GM21786 (cell line): ENCODE data around the gene SAP30BP.

Experiments used
- ATAC-seq: cut with Tn5 transposase; IDR thresholded peaks from one replicate; pipeline ENCODE4 v1.9.1; 2021; ENCODE audit not compliant: unreplicated experiment

The SAP30BP gene

DNA sequence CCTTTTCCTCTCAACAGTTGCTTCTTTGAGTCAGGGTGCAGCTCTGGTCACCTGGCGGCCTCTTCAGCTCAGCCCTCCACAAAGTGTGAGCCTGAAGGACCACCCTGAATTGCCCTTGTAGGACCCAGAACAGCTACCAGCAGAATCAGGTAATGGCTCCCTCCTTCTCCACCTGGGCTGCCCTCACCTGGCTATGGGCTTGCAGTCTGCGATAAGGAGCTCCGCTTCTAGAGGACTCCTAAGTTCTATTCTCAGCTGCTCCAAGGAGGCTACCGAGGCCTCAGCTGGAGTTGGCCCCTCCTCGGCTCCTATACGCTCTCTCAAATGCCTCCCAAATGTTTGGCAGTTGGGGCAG lies 20.5 kb upstream of the SAP30BP start:
- no peak for ATAC-seq

DNA sequence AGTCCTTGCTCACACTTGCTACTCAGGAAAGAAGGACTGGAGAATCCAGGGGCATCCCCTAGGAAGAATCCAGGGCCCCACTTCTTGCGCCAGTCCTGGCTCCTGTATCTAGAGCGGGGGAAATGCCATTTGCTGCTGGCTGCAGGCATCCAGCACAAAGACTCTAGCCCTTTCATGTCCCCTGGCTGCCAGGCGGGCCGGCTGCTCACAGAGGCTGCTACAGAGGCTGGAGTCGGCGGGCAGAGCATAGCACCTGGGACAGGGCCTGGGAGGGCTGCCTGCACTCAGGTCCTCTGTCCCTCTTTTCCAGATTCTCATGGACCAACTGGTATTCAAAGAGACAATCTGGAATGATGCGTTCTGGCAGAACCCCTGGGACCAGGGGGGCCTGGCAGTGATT lies 20.1 kb upstream of the SAP30BP start:
- ATAC-seq = no peak

DNA sequence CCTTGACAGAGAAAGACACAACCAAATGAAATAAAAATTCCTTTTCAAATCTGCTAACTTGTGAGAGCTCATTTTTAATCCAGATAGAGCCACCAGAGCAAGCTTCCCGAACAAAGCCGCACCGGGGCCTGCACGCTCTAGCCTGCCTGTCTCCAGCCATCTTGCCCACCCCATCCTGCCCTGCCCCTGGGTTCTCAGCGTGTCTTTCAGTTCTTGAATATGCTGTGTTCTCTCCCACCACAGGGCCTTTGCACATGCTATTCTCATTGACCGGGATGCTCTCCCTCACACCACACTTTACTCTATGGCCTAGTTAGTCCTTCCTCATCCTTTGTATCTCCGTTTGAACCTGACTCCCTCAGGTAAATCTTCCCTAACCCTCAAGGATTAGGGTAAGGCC lies 19.2 kb upstream of the SAP30BP start:
- no peak for ATAC-seq

DNA sequence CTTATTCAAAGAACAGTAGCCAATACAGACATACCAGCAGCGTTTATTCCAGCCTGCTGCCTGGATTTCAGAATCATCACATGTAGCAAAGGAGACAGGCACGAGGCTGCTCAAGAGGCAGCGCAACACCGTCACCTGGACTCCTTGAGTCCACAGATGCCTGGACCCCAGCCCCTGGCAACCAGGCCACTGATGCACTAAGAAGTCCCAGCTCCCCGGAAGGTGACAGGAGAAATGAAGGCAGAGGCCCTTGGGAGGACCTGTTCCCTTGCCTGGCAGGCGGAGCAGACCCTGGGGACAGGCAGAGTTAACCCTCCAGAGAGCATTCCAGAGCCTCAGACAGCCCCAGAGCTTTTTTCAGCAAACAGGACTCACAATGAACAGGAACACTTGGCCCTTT lies 17.5 kb upstream of the SAP30BP start:
- no peak for ATAC-seq

DNA sequence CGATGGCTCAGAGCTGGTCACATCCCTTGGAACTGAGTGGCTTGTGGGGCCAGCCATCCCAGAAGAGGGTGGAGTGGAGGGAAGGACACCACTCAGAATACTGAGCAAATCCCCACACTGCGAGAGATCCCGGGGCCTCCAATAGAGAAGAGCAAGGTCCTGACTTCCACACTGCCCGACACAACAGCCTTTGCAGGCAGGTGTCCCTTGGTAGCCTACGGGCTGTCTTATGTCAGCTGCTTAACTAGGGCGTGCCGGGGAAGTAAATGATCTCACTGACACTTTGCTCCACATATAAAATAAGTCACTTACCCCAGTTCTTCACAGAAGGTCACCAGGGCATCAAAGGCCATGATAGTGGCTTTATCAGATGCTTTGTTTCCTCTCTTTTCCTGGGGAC lies 16.3 kb upstream of the SAP30BP start:
- no peak for ATAC-seq

DNA sequence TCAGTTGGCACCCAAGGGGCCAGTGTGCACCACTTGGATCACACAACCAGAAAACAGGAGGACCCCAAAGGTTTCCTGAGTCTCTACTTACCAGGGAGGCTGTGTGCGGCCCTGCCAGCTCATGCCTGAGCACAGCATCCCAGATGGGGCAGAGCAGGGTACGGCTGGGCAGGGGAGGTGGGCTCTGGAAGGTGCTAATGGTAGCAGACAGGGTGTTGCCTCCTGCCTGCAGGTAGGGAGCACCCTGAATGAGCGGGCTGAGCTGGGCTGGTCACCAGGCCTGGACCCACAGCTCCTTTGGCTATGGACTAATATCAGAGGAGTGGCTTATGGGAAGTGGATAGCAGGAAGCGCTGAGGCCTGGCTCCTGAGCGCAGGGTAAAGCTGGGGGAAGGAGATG lies 14.8 kb upstream of the SAP30BP start:
- ATAC-seq = no peak

DNA sequence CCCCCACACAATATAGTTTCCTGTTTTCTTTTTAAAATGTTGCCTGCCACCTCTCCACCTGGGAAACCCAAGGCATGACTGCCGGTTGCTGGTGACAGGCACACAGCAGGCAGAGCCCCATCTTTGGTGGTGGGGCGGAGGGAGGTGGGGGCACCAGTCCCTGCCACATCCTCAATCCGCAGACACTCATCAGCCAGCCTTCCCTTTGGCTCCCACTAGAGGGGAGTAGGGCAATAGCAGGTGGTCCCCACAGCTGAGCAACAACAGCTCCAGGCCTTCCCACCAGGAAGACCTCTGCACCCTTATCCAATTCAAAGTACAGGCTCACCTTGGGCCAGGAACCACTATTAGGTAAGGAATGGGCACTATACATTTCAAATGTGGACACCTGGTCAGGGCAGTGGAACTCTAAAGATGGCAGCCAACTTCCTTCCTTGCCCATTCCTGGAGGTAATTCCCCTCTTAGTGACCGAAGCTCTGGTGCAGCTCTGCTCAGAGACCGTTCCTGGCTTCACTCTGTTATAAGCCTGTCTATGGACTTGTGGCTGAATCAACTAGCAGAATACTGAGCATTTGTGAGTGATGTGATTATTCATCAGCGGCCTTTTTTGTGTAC lies 14.1 kb upstream of the SAP30BP start:
- ATAC-seq = no peak

DNA sequence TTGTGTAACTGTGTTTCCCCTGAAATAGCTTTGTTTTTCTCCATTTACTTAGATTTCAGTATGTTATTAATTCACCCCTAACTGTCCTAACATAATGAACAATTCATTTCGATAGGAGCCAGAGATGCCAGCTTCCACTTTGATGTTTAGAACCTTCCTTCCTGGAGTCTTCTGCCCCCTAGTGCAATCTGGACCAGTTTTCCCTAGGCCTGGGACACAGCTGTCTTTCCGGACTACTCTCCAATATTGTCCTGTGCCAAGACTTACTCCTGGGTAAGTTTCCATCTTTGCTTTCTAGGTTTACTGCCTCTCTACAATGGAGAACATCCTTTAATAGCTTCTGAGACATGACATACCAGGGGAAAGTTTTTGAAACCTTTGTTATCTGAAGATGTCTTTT lies 13.0 kb upstream of the SAP30BP start:
- no peak for ATAC-seq

DNA sequence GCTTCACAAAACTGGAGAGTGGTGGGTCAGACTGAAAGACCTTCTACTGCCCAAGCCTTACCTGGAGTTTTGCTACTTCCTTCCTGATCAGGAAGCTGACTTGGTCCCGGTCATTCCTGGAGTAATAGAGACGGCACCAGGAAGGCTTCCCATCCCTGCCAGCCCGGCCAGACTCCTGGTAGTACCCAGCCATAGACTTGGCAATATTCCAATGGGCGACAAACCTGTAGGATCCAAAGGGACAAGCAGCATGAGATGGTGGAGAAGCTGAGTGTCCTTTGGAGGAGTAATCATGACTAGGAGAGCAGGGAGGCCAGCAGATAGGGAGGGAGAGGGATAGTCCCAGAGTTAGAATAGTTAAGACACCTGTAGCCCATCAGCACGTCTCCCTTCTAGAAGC lies 8.9 kb upstream of the SAP30BP start:
- ATAC-seq = no peak

DNA sequence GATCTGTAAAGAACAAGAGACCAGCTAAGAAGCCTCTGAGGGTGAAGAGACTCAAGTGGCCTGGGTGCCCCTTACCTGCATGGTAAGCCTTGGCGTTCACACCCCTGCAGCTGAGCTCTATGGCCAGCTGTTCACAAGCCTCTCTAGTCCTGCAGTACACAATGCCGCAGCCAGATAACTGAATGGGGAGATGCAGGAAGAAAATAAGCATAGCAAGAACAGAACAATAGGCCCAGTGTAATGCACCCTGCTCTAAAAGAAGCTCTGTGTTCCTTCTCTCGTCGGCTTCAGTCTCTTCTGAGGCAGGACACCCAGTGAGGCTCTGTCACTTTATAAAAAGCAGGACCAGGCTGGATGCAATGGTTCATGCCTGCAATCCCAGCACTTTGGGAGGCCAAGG lies 5.6 kb upstream of the SAP30BP start:
- no peak for ATAC-seq

DNA sequence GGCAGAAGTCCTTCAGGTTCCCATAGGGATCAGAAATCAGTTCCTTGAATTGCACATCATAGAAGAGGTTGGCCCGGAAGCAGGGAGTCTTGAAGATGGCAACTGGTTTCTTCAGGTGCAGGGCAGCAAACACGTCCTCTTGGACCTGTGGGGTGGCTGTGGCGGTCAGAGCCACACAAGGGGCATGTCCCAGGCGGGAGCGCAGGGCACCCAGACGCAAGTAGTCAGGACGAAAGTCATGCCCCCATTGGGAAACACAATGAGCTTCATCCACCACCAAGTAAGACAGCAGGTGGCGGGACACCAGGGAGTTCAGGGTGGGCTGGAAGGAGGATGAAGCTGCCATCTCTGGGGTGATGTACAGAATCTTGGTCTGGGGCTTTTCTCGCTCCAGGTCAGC lies 4.6 kb upstream of the SAP30BP start:
- no peak for ATAC-seq

DNA sequence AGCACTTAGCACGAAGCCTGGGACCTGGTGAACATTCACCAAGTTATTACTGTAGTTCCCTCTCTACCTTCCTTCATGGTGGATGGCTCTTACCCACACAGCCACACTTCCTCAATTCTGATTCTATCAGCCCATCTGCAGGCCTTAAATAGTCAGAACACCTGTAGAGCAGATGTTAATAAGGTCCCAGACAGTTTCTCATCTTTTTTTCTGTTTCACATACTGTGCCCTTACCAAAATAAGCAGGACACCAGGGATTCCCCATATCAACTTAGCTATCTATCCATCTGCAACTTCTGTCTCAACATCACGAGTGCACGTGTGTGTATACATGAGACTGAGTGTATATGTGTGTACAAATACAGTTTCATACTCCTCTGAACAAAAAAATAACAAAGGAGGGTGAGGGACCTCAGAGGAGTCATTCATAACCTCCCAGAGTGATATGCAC lies 3.0 kb upstream of the SAP30BP start:
- peak; percentile 84 for ATAC-seq

DNA sequence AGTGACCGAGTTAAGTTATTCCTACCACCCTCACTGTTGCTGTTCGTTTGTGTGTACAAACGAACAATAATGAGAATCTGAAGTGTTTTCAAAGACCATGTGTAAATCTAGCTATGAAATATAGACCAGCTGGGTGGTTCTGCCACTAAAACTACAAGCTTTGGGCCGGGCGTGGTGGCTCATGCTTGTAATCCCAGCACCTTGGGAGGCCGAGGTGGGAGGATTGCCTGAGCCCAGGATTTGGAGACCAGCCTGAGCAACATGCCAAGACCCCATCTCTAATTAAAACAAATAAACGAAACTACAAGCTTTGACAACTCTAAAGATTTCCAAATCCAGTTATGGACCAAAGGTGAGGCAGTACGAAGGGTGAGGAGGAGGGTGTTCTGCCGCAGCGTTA lies 1.2 kb upstream of the SAP30BP start:
- ATAC-seq = no peak

DNA sequence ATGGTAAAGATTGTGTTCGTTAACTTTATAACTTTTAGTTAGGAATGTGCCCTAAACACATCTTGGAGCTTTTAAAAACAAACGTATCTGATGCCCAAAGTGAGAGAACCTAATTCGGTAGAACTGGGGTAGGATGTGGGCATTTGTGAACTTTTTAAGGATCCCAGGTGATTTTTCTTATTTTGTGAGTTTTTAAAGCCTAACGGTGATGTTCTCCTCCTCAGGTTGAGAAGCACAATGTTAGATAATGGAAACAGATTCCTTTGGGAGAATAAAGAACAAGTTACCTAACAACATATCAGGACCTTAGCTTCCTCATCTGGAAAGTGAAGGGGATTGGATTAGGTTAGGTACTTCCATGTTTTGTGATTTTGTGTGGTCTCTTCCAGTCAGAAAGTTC lies 687 bp downstream of the SAP30BP start:
- no peak for ATAC-seq

DNA sequence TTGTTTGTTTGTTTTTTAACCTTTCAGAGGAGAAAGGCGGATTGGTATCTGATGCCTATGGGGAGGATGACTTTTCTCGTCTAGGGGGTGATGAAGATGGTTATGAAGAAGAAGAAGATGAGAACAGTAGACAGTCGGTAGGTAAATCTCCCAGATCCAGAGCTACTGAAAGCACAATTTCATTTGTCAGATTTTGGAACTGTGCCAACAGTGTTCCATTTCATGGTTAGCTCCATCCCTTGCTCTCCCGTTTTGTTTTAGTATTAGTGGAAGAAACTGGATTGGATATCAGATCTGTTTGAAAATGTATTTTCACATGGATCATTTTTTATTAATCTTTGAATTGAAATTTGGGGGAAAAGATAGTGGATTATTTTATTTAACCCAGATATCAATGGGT lies 1.4 kb downstream of the SAP30BP start:
- ATAC-seq = no peak

DNA sequence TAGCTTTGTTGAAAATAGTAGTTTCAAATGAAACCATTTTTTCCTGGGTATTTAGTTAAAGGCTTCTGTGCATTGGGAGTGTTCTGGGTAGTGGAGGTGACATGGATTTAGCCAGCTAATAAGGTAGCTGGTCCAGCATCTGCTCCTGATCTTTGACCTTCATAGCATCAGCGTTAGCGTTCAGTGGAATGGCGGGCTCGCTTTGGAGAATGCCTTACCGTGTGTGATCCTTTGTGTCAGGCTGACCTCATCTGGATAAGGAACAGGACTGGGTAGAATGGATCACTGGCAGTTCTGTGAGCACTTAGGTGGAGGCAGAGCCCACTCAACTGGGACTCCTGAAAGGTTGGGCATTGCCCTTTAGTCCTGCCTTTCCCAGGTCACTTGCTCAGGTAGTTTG lies 3.7 kb downstream of the SAP30BP start:
- no peak for ATAC-seq

DNA sequence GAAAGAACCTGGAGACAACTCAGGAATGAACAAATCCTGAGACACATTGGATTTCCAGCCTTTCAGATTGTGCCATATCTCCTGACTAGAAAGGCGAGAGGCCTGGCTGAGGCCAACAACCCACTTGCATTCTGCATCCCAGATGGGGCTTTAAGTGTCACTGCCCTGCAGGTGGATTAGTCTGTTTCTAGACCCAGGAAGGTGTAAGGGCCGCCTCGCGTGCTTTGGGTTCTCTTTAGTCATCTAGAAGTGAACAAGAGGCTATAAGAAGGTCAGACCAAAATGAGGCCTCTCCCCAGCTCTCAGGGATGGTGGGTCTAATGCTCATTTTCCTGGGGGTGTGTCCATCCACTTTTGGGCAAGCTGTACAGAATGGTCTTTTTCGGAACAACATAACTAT lies 4.9 kb downstream of the SAP30BP start:
- no peak for ATAC-seq

DNA sequence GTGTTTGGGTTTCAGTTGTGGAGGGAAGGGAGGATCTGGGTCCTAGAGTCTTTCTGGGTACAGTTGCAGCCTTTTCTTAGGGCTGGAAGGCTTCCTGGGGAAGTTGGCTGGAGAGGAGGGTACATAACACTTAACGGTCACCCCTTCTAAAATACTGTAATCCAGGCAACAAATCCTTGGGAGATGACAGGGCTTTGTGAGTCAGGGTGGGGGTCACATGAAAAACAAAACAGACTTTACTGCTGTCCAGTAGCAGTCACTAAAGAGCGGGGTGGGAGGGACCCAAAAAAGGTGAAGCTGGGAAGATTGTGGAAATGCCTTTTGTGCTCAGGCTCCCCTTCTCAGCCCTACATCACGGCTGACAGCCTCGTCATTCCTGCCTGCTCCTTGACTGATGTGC lies 6.3 kb downstream of the SAP30BP start:
- ATAC-seq = no peak

DNA sequence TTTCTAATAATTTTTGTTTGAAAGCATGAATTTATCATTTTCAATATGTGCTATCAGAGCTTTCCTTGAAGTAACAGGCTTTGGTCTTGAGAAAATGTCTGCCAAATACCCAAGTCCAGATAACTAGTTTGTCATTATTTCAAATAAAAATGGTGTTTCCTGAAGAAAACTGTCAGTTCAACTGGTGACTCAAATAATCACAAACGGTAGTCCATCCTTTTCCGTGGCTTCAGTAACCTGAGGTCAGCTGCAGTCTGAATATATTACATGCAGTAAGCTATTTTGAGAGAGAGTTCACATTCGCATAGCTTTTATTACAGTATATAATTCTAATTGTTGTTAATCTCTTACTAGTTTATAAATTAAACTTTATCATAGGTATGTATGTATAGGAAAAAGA lies 9.3 kb downstream of the SAP30BP start:
- no peak for ATAC-seq

DNA sequence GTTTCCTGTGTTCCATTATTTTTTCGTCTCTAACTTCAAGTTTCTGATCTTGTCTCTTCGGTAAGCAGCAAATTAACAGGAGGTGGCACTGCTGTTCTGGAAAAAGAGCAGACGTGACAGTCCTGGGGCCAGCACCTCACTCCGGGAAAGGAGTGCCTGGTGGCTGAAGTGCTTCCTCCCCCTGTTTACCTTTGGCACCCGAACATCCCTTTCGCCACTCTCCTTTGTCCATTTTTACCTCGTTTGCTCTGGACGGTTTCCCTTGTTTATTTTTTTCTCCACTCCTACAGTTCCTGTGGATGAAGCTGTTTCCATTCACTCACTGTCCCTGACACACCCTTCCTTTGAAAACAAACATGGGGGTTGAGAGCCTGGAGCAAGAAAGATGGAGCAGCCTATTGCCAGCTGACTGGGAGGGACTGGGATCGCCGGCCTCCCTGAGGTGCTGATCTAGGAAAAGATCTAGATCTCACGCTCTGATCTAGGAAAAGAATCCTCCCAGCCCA lies 12.6 kb downstream of the SAP30BP start:
- no peak for ATAC-seq

DNA sequence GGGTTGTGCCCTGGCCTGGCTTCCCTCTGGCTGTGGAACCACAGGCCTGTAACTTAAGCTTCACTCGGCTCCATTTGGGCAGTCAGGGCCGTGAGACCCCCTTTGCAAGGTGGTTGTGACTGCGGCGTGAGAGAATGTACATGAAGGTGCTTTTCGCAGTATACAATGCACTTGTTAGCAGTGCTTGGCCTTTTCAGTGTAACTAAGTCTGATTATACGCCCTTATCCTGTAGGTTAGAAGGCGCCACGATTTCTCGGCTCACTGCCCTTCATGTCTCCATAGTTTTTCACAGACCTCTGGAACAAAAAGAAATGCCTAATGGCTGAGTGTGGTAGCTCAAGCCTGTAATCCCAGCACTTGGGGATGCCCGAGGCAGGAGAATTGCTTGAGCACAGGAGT lies 13.3 kb downstream of the SAP30BP start:
- ATAC-seq = no peak

DNA sequence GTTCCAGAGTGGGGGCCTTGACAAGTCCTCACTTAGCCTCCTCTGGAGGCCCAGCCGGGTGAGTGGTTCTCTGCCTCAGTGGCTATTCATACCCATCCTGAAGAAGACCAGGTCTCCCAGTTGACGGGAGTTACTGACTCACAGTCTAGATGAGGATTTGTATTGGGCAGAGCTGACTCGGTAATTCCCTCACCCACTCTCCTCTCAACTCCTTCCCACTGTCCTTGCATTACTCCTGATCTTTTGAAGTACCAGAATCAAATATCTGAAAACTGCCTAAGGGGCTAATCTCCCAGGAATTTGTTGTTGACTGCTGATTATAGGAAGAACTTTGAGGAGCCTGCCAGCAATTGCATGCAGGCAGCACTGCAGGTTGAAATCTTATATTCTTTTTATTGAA lies 14.2 kb downstream of the SAP30BP start:
- no peak for ATAC-seq

DNA sequence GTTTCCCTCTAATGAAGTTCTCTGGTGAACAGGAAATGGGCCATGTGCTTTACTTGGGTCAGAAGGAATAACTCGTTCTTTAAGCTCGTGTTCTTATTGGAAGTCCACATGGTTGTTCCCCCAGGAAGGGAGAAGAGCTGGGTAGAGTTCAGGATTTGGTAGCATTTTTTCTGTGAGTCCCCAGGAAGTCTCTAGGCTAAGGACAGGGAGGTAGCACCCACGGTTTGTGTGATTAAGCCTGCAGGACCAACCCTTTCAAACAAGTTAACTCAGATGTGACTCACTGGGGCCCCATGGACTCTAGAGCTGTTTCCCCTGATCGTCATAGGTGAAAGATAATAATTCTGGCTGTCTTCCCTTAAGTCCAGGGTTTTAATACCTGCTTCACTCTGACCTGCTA lies 16.4 kb downstream of the SAP30BP start:
- ATAC-seq = no peak

DNA sequence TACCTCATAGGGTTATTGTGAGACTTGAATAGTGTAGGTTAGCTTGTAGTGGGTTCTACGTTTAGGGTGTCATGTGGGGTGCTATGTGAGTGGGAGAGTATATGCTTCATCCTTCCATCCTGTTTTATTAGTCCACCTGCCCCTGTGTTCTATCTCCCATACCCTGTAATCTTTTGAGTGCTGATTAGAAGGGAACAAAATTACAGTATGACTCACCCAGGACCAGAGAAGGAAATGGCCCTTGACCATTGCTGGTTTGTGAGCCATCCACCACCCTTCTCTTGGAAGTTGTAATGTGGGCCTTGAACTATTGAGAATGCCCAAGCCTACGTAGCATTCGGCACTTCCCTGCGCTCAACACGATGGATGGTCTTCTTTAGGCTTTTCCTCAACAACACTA lies 17.1 kb downstream of the SAP30BP start:
- no peak for ATAC-seq
